ENCODE results near the gene SLC49A3. TPM values are rescaled to one million over a fixed set of nuclear protein-coding genes. Genes with fewer than 3 reads are reported as not detected.

The SLC49A3 gene
- total and polyA plus RNA-seq, 2 donors (not counting 1 experiment from before 2014, with no cell fraction given): 0.42 to 5.1 TPM

- Histone ChIP-seq H3K9me3 (ENCODE audit: control insufficient read depth, insufficient read depth, low read depth, low read length) (no peaks in the 10 kb centered on the region), H3K27me3 (ENCODE audit: control insufficient read depth, insufficient read depth, low read length) (no peaks in the 10 kb centered on the region), H3K27ac (ENCODE audit: insufficient read depth, low read length) (no peak overlapping the region), H3K4me2 (ENCODE audit: extremely low read depth, insufficient read depth, low read length) (no peak overlapping the region), H3K36me3 (ENCODE audit: control insufficient read depth, insufficient read depth, low read length) (no peaks in the 10 kb centered on the region), H3K4me1 (ENCODE audit: control insufficient read depth, extremely low read depth, insufficient read depth, low read length) (peaks cover 8% of the 10 kb centered on the region), H2AFZ (ENCODE audit: low read length) (no peak overlapping the region), H3K4me3 (replicated peaks in 1 of 4; ENCODE audit: control extremely low read depth in 1 of 4, insufficient read depth in 1 of 4, low read depth in 3 of 4, low read length in 4 of 4) (no peak overlapping the region), H4K20me1 (ENCODE audit: control insufficient read depth, extremely low read depth, insufficient read depth, low read length) (no peaks in the 10 kb centered on the region), H3K9ac (ENCODE audit: insufficient read depth, low read length) (no peak overlapping the region), H3K79me2 (ENCODE audit: control insufficient read depth, insufficient read depth, low read length) (no peaks in the 10 kb centered on the region)
- TF ChIP-seq CTCF (conservative IDR thresholded peaks at IDR 0.05 in 1 of 2, IDR thresholded peaks at IDR 0.05 in 1 of 2; ENCODE audit: low read depth in 1 of 2, low read length in 2 of 2) (no peak), EZH2 (IDR thresholded peaks at IDR 0.05; ENCODE audit: low read length, missing control alignments) (no peak)
- DNase-seq (ENCODE audit: low read depth in 2 of 2): no peak
These were observed 4.2 kb downstream of the SLC49A3 start for GRCh38 chr4:684623-685327.

DNA sequence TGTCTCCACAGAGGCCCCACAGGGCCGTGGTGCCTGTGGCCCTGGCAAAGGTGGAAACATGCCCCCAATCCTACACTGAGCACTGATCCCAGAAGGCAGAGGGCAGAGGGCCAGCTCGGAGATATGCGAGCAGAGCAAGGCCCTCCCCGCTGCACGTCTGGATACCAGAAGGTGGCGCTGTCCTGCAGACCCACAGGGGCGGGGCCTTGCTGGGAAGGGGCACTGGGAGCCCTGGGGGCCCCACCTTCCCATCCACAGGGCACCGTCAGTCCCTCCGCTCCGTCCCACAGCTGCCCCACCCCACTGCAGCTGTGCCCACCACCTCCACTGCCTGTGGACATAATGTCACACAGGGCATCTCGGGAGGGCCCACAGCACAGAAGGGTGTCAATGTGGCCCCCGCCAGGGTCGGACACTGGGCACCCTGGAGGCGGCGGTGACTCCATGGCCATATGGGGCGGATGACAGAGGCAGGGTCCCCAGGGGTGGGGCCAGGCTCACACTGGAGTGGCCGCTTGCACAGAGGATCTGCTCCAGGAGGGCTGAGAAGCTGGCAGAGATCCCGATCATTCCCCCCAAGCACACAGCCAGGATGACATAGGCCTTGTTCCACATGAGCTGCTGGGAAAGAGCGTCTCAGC lies 4.8 kb downstream of the SLC49A3 start:
- H3K27ac ChIP-seq (ENCODE audit: insufficient read depth, low read length): no peak overlapping the region
- H3K9me3 ChIP-seq (ENCODE audit: control insufficient read depth, insufficient read depth, low read depth, low read length): no peaks in the 10 kb centered on the region
- no peak overlapping the region for H2AFZ ChIP-seq (ENCODE audit: low read length)
- H3K4me3 ChIP-seq (replicated peaks in 1 of 4; ENCODE audit: control extremely low read depth in 1 of 4, insufficient read depth in 1 of 4, low read depth in 3 of 4, low read length in 4 of 4): no peak overlapping the region
- DNase-seq (ENCODE audit: low read depth in 2 of 2): peak; percentile 59 to 74
- H3K4me1 ChIP-seq (ENCODE audit: control insufficient read depth, extremely low read depth, insufficient read depth, low read length): peaks cover 8% of the 10 kb centered on the region
- no peaks in the 10 kb centered on the region for H4K20me1 ChIP-seq (ENCODE audit: control insufficient read depth, extremely low read depth, insufficient read depth, low read length)
- H3K4me2 ChIP-seq (ENCODE audit: extremely low read depth, insufficient read depth, low read length): no peak overlapping the region
- no peak for TF ChIP-seq EZH2 (IDR thresholded peaks at IDR 0.05; ENCODE audit: low read length, missing control alignments)
- peak; percentile 65 to 76 for TF ChIP-seq CTCF (conservative IDR thresholded peaks at IDR 0.05 in 1 of 2, IDR thresholded peaks at IDR 0.05 in 1 of 2; ENCODE audit: low read depth in 1 of 2, low read length in 2 of 2)
- no peaks in the 10 kb centered on the region for H3K36me3 ChIP-seq (ENCODE audit: control insufficient read depth, insufficient read depth, low read length)
- H3K79me2 ChIP-seq (ENCODE audit: control insufficient read depth, insufficient read depth, low read length): no peaks in the 10 kb centered on the region
- no peak overlapping the region for H3K9ac ChIP-seq (ENCODE audit: insufficient read depth, low read length)
- no peaks in the 10 kb centered on the region for H3K27me3 ChIP-seq (ENCODE audit: control insufficient read depth, insufficient read depth, low read length)

DNA sequence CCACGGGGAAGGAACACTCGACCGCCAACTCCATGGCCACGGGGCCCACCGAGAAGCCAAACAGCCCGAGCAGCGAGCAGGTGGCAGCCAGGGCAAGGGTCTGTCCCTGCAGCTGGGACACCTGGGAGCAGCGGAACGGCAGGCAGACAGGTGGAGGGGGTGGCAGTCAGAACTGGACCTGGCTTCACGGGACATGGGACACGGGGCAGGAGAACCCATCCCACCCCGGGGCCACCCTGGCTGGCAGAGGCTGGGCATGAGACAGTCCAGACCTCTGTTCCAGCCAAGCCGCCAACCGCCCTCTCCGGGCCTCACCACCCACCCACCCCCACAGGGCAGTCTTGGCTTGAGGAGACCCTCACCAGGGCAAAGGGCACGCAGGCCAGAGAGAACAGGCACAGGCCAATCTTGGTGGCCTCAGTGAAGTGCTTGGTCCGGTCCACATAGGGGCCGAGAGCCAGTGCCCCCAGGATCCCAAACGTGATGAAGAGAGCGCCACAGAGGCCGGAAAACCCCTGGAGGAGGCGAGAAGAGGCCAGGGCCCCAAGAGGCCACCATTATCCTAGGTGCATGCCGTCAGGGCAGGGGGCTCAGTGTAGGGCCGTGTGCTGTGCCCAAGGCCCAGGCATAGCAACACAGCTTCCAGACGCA lies 5.6 kb downstream of the SLC49A3 start:
- no peak for DNase-seq (ENCODE audit: low read depth in 2 of 2)
- H3K27me3 ChIP-seq (ENCODE audit: control insufficient read depth, insufficient read depth, low read length): no peaks in the 10 kb centered on the region
- H3K79me2 ChIP-seq (ENCODE audit: control insufficient read depth, insufficient read depth, low read length): no peaks in the 10 kb centered on the region
- TF ChIP-seq CTCF (conservative IDR thresholded peaks at IDR 0.05 in 1 of 2, IDR thresholded peaks at IDR 0.05 in 1 of 2; ENCODE audit: low read depth in 1 of 2, low read length in 2 of 2) (no peak), EZH2 (IDR thresholded peaks at IDR 0.05; ENCODE audit: low read length, missing control alignments) (no peak)
- no peaks in the 10 kb centered on the region for H3K36me3 ChIP-seq (ENCODE audit: control insufficient read depth, insufficient read depth, low read length)
- H4K20me1 ChIP-seq (ENCODE audit: control insufficient read depth, extremely low read depth, insufficient read depth, low read length): no peaks in the 10 kb centered on the region
- no peak overlapping the region for H3K27ac ChIP-seq (ENCODE audit: insufficient read depth, low read length)
- no peaks in the 10 kb centered on the region for H3K9me3 ChIP-seq (ENCODE audit: control insufficient read depth, insufficient read depth, low read depth, low read length)
- no peak overlapping the region for H3K4me2 ChIP-seq (ENCODE audit: extremely low read depth, insufficient read depth, low read length)
- no peak overlapping the region for H3K9ac ChIP-seq (ENCODE audit: insufficient read depth, low read length)
- peaks cover 8% of the 10 kb centered on the region for H3K4me1 ChIP-seq (ENCODE audit: control insufficient read depth, extremely low read depth, insufficient read depth, low read length)
- no peak overlapping the region for H3K4me3 ChIP-seq (replicated peaks in 1 of 4; ENCODE audit: control extremely low read depth in 1 of 4, insufficient read depth in 1 of 4, low read depth in 3 of 4, low read length in 4 of 4)
- H2AFZ ChIP-seq (ENCODE audit: low read length): no peak overlapping the region
